ENCODE data around the gene ALG9.
"Not testable (repeated sequence)": the region's sequence is repeated elsewhere in the genome, so short reads cannot be mapped to it uniquely, and the experiment has no call there.

The ALG9 gene

DNA sequence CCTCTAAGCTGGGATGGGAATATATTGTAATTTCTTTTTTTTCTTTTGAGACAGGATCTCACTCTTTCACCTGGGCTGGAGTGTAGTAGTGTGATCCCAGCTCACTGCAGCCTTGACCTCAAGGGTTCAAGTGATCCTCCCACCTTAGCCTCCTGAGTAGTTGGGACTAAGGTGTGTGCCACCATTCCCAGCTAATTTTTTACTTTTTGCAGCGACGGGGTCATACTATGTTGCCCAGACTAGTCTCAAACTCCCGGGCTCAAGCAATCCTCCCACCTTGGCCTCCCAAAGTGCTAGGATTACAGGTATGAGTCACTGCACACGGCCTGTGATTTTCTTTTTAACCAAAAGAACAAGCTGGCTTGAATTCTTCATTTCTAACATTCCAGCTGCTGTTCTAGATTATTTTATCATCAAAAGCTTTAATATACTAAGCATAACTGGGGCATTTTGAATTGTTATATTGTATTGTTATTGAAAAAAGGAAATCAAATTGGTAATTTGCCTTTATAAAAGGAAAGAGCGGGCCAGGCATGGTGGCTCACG, 78.4 kb downstream of the ALG9 start:
- no peak for DNase-seq

DNA sequence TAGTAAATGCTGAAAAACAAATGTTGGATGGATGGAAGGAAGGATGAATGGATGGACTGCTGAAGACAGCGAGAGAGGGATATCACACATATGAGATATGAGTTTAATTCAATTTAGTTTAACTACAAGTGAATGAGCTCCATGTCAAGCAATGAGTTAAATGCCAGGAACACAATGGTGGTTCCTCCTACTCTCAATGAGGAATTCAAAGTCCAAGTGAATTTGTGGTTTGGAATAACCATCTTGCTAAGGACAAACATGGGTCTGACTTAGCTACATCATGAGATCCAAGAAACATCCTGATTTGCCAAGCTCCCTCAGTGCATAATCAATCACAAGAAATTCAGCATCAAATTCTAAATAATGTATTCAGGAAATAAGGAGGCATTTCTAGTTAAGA, 79.1 kb downstream of the ALG9 start:
- DNase-seq, result no peak

DNA sequence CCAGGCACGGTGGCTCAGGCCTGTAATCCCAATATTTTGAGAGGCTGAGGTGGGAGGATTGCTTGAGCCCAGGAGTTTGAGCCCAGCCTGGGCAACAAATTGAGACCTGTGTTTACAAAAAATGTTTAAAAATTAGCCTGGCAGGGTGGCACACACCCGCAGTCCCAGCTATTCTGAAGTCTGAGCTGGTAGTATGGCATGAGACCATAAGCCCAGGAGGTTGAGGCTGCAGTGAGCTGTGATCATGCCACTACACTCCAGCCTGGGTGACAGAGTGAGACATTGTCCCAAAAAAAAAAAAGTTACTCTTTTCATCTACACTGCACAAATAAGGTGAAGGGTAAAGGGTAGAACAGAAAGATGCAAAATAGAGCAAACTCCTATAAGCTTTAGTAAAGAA, 82.9 kb downstream of the ALG9 start:
- no peak for DNase-seq

DNA sequence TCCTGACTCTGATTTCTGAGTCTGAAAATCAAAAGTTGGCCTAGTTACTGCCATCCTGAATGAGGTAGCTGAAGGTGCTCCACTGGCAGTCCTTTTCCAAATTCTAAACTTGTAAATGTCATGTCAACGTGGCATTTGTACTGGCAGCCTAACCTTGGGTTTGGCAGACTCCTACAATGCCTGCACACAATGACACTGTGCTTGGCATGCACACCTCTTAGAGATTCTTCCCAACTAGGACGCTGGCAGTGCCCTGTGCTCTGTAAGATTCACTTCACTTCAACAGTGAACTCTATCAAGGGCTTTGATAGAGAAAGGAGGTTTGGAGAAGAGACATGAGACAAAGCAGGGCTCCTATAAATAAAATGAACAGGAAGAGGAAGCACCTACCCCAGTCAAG, 83.3 kb downstream of the ALG9 start:
- DNase-seq, result no peak

DNA sequence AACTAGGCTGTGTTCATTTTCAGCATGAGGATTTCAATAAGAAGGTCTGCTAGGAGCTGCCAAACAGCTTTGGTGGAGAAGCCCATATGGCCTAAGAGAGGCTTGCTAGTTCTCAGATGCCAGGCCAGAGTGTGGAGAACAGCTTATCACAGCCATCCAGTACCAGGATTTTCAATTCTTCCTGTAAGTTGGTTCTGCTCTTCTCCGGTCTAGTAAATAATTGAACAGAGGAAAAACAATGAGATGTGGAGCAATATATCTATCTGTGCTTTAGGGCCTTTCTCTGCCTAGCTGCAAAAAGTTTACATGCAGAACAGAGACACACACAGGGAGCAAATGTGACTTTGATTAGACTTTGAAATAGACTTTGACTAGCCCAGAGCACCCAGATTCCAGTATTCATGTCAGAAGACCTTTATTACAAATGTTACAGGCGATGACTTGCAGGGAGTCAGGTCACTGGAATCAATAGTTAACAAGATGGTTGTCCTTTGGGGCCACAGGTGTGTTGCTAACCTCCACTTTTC, 85.4 kb downstream of the ALG9 start:
- no peak for DNase-seq

DNA sequence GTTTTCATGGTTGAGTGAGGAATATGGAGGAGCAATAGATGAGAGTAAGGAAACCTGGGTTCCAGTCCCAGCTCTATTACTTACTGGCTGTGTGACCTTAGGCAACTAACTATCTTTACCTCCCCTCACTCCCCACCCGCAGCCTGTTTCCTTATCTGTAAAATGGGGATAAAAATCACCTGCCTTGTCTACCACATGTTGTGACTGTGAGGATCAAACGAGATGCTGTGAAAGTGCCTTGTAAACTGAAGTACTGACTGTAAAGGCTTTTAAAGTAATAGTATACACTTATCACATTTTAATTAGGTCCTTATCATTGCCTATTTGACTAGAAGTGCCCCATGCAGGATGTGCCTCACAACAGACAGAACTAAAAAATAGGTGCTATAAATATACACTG, 86.3 kb downstream of the ALG9 start:
- no peak for DNase-seq

DNA sequence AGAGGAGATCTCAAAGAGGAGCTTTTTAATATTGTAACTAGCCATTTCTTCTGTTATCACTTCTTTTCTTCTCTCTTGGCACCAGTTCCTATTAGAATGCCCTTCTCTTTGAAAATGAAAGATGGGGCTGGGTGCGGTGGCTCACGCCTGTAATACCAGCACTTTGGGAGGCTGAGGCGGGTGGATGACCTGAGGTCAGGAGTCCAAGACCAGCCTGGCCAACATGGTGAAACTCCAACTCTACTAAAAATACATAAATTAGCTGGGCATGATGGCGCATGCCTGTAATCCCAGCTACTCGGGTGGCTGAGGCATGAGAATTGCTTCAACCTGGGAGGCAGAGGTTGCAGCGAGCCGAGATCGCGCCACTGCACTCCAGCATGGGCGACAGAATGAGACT, 87.1 kb downstream of the ALG9 start:
- DNase-seq, result not testable (repeated sequence)

DNA sequence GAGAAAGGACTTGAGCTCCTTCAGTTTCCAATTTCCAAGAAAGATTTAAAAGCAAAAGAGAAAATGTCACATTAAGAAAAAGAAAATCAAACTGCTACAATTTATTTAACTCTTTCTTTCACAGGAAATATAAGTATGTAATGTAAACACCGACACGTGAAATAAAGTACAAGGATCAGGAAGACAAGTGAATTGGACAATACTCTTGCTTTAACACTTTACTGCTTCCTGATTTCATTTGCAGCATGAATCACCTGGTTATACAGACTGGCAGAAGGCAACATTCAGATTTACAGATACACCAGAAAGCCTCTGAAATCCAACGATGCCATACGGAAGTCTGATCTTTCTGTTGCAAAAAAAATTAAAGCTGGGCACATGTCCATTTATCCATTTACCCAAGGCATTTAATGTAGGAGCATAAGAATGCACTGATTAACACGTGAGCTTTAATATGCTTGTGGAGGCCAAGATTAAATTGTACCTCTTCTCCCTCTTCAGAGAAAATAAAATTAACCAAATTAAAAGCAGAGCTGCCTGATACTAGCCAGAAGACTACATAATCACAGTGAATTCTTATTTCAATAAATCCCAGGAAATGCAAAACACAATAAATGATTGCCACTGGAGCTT, 89.2 kb downstream of the ALG9 start:
- no peak for DNase-seq

DNA sequence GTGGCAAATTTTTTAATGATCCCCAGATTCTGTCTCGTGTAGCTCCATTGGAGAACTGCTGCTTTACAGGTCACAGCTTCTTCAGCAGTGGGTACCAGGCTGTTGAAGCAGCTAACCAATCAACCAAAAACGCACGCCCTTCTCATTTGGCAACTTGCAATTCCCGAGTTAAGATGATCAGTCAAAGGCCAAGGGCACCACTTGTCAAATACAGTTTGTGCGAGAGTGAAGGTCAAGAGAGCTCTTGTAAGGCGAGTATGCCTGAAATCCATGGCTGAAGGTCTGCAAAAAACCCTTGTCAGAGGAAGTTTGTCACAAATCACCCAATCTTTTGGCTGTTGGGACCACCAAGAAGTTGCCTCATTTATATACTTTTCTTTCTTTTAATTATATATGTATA, 92.3 kb downstream of the ALG9 start:
- DNase-seq, result no peak

DNA sequence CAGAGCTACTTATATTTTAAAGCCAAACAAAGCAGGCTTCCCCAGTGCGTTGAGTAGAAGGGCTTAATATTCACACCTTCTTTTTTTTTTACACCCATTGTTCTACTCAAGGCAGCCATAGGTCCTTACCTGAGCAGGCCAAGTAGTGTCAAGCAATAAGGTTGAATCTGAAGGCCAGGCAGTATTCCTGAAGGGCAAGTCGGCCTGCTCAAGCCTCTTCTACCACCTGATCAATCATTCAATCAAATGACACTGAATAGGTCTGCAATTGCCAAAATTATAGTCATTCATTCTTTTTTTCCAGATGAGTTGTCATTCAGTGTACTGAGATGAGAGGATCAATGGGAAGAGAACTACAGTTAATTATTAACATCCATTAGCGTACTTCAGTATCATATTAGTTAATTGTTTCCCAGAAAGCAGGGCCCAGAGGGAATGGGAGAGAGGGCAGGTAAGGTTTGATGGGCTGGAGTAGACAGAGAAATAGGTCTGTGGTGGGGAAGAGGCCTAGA, 93.3 kb downstream of the ALG9 start:
- no peak for DNase-seq

DNA sequence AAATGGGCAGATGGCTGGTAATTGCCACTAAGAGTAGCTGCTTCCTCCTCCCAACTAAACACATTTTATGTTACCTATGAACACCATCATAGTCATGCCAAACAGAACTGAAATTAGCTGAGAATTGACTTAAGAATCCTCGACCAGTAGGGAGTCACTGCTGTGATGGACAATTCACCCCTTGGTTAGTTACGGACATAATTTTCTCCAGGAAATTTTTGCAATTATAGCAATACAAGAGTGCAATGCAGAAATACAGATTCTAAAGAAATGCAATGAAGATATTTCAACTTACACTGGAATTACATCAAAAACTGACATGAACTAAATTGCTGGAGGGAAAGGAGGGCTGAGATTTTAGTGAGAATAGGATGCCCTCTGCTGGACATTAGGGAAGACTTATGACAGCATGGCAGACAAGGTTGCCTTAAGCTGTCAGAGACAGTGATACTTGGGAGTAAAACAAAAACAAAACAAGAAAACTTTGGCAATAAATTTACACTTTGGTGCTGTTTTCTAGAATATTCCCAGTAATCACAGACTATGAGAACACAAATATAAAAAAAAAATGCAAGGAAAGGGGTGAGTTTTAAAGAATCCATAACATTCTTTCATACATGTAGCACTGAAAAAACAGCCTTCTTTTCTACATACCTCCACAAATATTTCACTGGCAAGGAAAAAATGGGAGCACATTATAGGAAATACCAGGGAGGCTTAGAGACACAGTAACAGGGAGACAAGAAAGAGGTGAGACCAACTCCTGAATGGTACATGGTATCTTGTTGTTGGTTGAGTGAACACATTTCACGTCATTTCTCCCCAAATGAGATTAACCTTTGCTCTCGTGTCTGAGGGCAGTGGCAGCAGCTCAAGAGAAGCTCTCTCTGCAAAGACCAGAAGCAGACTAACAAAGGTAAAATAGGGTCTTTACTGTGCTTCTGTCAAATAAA, 94.0 kb downstream of the ALG9 start:
- peak; percentile 46 for DNase-seq

DNA sequence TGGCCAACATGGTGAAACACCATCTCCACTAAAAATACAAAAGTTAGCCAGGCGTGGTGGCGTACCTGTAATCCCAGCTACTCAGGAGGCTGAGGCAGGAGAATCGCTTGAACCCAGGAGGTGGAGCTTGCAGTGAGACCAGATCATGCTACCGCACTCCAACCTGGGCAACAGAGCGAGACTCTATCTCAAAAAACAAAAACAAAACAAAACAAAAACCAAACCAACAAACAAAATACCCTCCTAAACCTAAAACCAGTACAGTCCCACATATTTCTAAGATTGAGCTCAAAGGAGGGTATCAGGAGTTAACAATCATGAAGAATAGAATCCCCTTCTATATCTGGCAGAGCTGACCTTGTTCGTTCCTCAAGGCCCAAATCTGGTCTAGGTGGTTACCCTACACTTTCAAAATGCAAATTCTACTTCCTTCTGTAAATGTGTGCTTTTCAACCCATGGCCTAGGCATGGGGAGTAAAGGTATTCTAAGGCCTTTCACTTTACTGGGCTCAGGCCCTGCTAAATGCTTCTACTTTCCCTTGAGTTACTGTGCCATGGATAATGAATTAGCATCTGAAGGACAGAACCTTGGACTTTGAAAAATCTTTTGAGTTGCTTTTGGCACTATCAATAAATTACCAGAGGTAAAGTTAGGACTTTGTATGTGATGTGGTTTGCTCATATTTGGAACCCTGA, 94.8 kb downstream of the ALG9 start:
- DNase-seq, result no peak

DNA sequence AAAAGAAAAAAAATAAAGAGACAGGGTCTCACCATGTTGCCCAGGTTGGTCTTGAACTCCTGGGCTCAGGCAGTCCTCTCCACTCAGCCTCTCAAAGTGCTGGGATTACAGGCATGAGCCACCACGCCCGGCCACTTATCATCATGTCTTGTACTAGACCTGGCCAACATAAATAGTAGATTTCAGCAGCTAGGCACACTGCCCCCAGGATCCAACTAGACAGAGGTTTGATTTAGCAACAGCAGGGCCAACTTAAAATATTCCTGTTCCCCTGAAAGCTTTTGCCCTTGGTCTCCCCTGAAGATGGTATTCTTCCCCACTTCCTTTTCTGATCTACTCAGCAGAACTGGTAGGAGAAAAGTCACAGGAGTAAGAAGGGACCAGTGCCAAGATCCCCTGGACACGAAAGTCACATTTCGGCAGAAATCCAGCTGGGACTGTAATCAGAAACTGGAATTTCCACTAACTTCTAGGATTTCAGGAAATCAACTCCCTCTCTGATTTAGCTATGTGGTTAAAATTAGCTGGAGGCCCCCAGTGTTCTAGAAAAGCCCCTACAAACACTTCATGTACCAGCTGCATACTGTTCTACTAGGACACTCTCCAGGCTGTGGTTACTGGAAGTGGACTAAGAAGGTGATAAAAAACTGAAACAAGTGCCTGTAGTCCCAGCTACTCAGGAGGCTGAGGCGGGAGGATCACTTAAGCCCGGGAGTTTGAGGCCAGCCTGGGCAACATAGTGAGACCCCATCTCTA, 96.2 kb downstream of the ALG9 start:
- no peak for DNase-seq

DNA sequence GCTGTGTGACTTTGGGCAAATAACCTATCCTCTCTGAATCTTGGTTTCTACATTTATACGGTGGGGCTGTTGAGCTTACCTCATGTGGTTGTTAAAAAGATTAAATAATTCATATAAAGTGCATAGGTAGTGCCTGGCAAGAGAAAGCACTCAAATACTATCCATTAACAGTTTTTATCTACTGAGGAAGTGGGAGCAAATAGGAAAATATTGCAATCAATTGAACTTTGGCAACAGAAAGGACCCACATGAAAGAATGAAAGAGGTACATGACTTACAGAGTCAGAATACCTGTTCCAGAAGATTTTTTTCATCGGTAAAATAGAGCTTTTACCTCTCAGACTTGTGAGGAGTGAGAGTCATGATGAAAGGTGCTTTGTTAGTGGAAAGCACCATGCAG, 98.8 kb downstream of the ALG9 start:
- DNase-seq, result no peak

DNA sequence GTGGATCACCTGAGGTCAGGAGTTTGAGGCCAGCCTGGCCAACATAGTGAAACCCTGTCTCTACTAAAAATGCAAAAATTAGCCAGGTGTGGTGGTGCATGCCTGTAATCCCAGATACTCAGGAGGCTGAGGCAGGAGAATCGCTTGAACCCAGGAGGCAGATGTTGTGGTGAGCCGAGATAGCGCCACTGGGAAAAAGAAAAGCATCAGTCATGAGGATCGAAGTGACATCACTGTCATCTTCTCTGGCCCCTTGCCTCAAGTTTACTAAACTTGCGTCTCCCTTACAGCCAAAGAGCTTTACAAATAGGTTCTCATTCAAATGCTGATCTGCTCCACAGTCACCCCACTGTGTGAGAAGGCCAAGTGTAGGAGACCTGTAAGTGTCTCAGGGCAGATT, 100.2 kb downstream of the ALG9 start:
- not testable (repeated sequence) for DNase-seq

DNA sequence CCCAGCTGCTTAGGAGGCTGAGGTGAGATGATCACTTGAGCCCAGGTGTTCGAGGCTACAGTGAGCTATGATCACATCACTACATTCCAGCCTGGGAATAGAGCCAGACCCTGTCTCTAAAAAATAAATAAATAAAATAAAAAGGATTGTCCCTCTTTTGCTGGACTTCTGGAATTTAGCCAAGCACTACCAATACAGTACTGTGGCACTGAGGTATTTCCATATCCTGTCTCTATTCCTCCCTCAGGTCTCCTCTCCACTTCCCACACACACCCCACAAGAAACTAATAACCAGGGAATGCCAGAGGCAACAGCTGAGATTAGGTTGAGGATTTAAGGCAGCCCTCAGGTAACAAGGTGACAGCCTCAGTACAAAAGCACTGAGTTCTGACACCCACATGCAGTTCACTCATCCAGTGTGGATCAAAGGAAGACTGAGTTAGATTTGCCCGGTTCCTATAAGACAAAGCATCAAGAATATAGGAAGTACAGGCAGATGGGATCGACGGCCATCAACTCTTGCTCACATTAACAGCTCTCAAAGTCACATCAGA, 100.7 kb downstream of the ALG9 start:
- DNase-seq, result no peak

DNA sequence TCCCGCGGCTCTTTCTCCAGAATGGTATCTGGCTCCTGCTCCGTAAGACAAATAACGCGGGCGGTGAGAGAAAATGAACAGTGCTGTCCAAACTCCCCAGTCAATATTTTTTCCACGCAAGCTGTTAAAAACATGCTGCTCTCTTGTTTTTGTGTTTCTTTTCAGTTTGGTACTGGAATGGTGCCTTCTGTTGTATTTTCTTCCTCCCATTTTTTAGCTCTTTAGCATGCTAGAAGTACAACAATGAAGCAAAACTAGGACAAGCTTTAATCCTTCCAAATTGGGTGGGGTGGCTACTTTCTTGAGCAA, 104.6 kb downstream of the ALG9 start:
- no peak for DNase-seq

DNA sequence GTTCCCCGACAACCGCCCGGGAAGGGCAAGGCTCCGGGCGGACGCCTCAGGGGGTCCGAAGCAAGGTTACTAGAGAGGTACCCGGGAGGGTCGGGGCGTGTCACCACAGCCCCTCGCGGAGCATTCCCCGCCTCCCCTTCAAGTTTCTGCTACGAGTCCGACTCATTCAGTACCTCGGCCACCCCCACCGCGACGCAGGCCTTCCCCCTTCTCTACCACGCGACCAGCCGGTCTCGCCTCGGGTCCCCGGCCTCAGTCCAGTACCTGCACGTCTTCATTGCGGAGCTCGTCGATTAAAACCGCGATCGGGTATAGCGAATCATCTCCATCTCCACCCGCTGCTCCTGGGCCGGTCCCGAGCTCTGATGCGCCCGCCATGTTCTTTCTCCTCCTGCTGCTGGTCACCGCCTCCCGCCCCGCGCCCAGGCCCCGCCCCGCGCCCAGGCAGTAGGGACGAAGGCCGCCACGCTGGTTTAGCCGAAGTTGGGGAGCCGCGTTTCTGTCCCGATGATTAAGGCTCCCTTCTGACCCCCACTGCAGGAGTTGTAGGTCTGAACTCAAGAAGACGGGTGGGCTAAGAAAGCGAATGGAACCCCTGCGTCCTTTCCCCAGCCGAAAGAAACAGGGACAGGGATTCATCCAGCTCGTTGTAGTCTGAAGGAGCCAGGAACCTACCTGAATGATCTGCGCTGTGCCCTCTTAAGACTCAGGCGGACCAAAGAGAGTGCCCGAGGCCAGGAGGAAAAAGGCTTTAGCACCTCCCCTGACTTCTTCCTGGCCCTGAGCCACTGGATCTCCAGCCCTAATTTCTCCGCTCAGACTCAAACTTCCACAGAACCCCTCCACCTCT, 105.2 kb downstream of the ALG9 start, which contains the start of gene PPP2R1B:
PPP2R1B (minus strand) TSS at position 406 of the 850 bp plus-strand sequence; CDS start at position 378, 28 bp downstream.
- peak; percentile 77 for DNase-seq

DNA sequence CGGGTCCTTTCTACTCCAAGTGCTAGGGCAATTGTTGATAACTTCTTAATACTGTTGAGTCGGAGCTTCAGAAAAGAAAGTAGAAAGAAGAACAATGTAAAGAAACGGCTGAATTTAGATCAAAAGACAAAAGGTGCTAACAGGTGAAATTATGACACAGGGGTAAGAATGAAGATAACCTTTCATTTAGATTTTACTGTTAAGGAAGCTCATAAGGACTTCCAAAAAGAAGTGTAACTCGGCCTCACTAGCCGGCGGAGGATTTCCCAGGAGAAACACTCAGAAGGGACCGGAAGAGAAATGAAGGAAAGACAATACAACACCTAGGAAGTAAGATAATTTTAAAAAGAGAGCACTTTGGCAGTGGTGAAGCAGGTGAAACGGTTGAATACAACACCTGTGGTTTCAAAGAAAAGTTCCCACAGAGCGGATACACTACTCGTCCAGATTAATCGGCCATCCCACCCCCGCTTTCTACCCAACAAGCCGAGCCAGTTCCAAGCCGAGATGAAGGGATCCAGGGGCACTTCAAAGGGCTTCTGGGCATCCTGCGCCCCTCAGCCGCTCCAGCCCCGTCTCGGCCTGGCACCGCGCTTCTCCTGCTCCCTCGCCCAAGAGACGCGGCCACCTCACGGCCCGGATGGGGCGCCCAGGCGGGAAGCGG, 105.9 kb downstream of the ALG9 start:
- no peak for DNase-seq

DNA sequence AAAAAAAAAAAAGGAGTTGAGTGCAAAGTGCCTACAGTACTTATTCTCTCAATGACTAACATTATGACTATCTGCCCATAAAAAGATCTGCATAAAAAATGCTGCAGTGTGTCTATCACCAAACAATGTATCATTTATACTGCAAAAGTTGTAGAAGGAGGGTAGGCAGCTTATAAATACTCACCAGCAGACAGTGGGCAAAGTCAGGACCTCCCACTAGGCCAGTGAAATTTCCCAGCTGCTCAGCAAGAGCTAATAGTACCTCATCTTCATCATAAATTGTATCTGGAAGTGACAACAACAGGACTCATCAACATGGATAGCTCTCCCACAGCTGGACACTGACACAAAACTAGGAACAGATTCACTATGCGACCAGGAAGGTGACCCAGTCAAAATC, 106.8 kb downstream of the ALG9 start:
- no peak for DNase-seq
